DMS153 treated with DMSO at 0.1 percent for 48 hours (cell line): ENCODE measurements around the gene UBE2Z.

Experiments
- DNase-seq: peaks from one replicate; lab custom pipeline; 2025; ENCODE audit not compliant: unreplicated experiment; lab: John Stamatoyannopoulos, UW

Gene UBE2Z

DNA sequence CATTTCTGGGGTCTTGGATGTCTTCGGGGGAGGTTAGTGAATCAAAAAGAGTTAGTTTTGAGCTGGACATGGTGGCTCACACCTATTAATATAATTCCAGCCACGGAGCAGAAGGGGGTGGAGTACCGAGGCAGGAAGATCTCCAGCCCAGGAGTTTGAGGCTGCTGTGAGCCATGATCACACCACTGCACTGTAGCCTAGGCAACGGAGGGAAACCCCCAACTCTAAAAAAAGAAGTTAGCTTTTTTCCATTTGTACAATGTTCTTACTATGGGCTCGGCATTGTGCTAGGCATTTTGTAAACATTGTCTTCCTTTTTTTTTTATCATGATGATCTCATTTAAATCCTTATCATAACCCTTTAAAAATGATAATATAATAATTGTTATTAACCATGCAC lies 44.7 kb downstream of the UBE2Z start:
- DNase-seq, result no peak

DNA sequence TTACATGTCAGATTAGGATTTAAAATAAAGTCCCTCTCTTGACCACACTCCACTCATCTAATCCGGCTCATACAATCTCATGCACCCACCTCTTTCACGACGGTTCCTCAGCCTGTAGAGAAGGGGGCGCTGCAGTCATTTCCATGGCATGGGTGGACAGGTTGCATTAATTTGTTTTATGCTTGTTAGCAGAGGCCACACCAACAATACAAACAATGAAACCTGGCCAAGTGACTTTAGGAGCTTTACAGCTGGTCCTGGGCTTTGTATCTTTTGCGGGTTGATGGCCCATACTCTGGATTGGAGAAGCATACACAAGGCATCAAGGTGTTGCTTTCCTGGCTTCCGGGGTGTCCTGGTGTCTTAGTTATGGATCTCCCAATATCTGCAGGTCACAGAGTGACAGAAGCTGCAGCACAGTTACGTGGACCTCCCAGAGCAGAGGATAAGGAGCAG lies 46.1 kb downstream of the UBE2Z start:
- no peak for DNase-seq

DNA sequence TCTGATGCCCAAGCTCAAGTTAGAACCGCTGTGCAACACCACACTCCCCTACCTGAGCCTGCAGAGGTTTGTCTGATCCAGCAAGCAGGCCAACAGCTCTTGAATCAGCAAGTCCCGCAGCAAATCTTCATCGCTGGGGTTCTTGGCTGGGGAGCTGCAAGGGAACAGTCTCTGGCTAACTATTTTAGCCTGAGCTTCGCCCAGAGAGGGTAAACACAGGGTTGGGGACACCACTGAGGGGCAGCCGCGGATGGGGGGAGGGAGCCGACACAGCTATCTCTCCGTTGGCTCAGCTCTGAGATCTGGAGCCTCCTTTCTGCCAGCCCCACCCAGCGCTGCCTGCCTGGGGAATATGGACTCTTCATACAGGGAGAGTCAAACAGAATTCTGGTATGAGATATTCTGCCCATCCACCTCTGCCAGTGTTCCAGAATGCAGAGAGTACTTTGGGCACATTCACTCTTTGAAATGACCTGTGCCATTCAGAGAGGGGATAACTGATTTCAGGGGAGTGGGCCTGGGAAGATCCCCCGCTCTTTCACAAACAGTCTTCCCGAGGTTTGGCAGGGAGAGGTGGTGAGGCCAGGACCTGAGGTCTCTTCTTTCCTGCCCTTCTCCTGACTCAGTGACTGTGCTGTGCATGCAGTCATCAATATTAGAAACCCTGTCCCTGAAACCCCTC lies 52.8 kb downstream of the UBE2Z start:
- no peak for DNase-seq

DNA sequence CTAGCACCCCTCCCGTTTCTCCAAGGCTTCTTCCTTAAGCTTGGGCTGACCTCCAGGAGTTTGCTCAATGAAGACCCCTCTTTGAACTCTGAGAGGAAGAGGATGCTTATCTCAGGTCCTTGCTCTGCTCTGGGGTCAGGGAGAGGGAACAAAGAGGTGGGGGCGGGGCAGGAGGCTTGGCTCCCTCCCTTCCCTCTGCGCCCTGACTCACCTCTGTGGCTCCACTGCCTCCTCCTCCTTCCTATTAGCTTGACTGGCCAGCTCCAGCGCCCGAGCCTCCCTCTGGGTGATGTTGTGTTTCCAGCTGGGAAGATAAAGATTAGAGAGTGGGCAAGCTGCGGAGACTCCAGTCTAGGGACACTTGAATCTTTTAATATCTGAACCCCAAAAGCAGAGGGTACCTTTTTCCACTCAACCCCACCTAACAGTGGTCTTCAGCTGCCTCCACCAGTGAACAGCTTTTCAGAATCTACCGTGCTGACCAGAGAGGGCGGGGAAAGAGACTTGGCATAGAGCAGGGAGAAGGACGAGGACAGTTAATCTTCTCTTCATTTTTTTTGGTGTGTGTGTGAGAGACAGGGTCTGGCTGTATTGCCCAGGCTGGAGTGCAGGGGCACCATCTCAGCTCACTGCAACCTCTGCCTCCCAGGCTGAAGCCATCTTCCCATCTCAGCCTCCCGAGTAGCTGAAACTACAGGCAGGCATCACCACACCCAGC lies 53.5 kb downstream of the UBE2Z start:
- no peak for DNase-seq

DNA sequence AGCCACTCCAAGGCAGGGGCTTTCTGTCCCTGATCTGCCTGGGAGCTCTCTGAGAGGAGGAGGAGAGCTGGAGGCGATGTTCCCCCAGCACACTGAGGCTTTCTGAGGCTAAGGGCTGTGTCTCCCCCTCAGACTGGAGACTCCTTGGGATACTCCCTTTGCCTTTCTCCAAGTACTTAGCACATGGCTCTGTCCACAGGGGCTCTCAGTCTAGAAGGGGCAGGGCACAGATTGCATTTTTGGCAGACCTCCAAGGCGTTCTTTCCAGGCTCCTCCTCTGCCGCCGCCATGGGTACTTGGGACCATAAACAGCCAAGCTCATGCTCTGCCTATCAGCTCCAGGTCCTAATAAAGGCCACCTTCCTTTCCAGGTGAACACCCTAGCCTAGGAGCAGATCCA lies 62.0 kb downstream of the UBE2Z start:
- no peak for DNase-seq

DNA sequence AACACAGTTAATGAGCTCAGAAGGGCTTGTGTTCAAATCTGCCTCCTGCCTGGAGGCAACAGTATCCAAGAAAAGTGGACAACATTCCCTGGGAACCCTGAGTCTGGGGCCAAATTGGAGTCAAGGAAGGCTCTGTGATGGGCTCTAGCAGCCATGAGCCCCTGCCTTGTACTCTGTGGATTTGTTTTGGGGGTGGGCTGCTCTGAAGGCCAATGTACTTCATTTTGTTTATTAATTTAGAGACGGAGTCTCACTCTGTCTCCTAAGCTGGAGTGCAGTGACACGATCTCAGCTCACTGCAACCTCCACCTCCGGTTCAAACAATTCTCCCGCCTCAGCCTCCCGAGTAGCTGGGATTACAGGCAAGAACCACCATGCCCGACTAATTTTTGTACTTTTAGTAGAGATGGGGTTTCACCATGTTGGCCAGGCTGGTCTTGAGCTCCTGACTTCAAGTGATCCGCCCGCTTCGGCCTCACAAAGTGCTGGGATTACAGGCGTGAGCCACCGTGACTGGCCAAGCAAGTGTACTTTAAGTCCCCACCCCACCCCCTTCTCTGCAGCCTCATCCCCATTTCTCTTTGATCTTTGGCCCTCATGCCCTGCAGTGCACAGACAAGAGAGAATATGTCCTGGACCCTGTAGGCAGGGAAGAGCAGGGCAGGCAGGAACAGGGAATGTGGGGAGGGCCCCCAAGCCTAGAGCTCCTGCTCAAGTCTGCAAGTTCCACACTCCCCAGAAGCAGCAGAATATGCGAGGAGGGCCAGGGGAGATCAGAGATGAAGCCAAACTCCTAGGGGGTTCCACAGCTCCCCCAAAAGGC lies 62.9 kb downstream of the UBE2Z start:
- DNase-seq, result no peak

DNA sequence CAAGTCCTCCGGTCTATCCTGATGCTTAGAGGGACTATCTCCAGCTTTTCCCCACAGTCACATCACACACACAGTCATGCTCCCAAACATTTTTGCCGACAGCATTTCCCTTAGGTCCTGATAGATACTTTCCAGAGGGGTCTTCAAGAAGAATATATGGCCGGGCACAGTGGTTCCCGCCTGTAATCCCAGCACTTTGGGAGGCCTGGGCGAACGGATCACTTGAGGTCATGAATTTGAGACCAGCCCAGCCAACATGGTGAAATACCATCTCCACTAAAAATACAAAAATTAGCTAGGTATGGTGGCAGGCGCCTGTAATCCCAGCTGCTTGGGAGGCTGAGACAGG lies 64.5 kb downstream of the UBE2Z start:
- no peak for DNase-seq

DNA sequence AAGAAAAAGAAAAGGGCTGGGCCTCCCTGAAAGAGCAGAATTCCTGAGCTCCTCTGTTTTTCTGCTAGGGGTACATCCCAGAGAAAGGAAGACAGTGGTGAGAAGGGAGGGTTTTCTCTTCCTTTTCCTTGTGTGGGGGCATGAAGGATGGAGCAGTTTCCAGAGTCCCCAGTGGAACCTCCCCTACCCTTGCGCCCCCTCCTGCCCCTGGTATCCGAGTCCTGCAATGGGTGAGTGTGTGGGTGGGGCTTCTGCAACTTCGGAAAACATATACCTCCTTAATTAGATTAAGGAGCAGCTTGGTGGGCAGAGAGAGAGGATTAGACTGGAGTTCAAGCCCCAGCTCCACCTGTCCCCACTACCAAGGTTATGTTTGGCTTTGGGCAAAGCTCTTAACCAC lies 65.6 kb downstream of the UBE2Z start:
- DNase-seq, result no peak
